Cardiac ventricle fibroblast (primary cell): ENCODE data around the gene MRM1. TPM values are rescaled to one million over a fixed set of nuclear protein-coding genes. Genes with fewer than 3 reads are reported as not detected.

Experiments
- total RNA-seq: library from RNA; depleted of rRNA; stranded (reverse); fragments of >200 nt; gene quantifications from 2 replicates; pipeline ENCODE4 v1.2.3, GENCODE V29; 2015

Gene MRM1
- total RNA-seq, result 3.5 and 7.1 TPM in 2 replicates

GRCh38 chr17:36601303-36602029, at the start of gene MRM1:
TSS of gene MRM1 (plus strand) at chr17:36601583. CDS start at chr17:36601811, 228 bp downstream.

GRCh38 chr17:36591434-36592315, 9.7 kb upstream of the MRM1 start, which contains the start of gene DHRS11:
TSS of gene DHRS11 (plus strand) at chr17:36591879. CDS start at chr17:36592010, 131 bp downstream.

Other genes starting within 250 kb of the MRM1 start
- not detected in 2 replicates for gene TBC1D3H, start 213.1 kb upstream of the MRM1 start, total RNA-seq
- 28.8 and 31.3 TPM in 2 replicates for gene ZNHIT3, start 114.9 kb upstream of the MRM1 start, total RNA-seq
- 13.0 and 21.4 TPM in 2 replicates for gene MYO19, start 66.7 kb upstream of the MRM1 start, total RNA-seq
- 5.8 and 6.4 TPM in 2 replicates for gene PIGW, start 66.6 kb upstream of the MRM1 start, total RNA-seq
- 30.6 and 36.7 TPM in 2 replicates for gene GGNBP2, start 56.7 kb upstream of the MRM1 start, total RNA-seq
- 1.7 and 2.5 TPM in 2 replicates for gene DHRS11, start 9.7 kb upstream of the MRM1 start, total RNA-seq